D721Med (cell line): ENCODE measurements around the gene SERPINE2.
"Not testable (repeated sequence)": the region's sequence is repeated elsewhere in the genome, so short reads cannot be mapped to it uniquely, and the experiment has no call there.

Experiments
- DNase-seq: peaks from one replicate; pipeline ENCODE4 v3.0.0; 2011; ENCODE audit warnings: low spot score; ENCODE audit not compliant: insufficient read length
- FAIRE-seq: peaks from 2 replicates; lab custom pipeline; 2011; peaks lifted over from hg19 to GRCh38; lab: Jason Lieb, UNC
- TF ChIP-seq, protein P1 (sequence below): IDR thresholded peaks from 2 replicates; pipeline ENCODE4 v1.5.1; 2012; ENCODE audit warnings: mild to moderate bottlenecking, control low read depth; ENCODE audit not compliant: insufficient read depth; ENCODE audit errors: missing control alignments

SERPINE2 gene

DNA sequence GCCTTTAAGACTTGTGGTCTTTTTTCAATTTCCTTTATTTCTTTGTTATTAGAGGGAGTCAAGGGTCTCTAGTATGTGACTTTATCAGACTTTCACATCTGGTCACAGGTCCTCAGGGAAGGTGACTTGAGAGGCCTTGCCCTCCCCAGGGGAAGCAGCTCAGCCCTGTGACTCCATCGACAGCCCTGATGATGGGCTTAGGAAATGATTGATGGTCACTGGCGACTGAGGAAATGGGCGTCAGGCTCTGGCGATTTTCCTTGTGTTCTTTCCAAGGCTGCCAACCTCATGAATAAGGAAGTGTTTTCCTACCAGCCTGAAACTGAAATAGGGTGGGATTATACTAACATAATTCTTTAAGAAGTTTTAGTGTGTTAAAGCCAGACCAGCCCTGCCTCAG lies 21.1 kb downstream of the SERPINE2 start:
- TF ChIP-seq, protein P1, sequence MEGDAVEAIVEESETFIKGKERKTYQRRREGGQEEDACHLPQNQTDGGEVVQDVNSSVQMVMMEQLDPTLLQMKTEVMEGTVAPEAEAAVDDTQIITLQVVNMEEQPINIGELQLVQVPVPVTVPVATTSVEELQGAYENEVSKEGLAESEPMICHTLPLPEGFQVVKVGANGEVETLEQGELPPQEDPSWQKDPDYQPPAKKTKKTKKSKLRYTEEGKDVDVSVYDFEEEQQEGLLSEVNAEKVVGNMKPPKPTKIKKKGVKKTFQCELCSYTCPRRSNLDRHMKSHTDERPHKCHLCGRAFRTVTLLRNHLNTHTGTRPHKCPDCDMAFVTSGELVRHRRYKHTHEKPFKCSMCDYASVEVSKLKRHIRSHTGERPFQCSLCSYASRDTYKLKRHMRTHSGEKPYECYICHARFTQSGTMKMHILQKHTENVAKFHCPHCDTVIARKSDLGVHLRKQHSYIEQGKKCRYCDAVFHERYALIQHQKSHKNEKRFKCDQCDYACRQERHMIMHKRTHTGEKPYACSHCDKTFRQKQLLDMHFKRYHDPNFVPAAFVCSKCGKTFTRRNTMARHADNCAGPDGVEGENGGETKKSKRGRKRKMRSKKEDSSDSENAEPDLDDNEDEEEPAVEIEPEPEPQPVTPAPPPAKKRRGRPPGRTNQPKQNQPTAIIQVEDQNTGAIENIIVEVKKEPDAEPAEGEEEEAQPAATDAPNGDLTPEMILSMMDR = no peak
- no peak for DNase-seq
- FAIRE-seq = no peak

DNA sequence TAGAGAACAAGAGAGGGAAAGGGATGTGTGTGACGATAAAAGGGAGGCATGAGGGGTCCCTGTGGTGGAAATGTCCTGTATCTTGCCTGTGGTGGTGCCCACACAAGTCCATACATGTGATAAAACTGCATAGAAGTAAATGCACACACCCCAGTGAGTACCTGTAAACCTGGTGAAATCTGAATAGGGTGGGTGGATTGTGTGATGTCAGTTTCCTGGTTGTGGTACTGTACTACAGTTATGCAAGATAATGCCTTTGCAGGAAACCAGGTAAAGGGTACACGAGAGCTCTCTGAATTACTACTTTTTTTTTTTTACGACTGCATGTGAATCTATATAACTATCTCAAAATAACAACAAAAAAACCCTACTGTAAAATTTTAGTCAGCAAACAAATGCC lies 22.1 kb downstream of the SERPINE2 start:
- FAIRE-seq (no peak), DNase-seq (no peak)
- TF ChIP-seq, protein P1 = no peak

DNA sequence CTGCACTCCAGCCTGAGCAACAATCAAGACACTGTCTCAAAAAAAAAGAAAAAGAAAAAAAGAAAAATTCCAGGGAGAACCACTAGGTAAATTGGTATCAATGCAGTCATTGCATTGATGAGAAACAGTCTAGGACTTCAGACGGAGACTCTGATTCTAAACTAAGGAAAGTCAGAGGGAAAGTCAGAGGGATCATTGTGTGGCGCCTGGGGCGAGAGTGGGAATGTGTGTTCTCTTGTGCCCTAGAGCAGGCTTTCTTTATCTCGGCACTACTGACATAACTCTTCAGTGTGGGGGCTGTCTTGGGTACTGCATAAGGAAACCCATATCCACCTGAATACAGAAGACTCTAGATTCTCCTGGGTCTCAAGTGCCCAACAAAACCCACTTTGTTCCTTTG lies 24.8 kb downstream of the SERPINE2 start:
- TF ChIP-seq, protein P1 = no peak
- FAIRE-seq = no peak
- no peak for DNase-seq

DNA sequence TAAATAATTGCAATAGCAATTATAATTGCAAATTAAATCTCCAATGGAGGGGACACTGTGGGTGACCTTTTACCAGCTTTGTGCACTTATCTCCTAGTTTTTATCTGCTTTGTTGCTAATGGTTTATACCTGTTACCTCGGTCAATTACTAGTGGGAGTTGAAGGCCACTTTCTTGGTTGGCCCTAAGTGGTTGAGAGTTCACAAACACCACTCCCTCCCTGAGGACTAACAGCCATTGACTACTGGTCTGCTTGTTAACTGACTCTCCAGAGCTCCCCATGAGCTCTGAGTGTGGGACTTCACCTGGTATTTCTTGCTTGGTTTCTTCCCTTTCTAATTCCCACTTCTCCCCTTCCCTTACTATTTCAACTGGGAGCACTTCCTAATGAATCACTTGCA lies 27.2 kb downstream of the SERPINE2 start:
- TF ChIP-seq, protein P1 = no peak
- DNase-seq (no peak), FAIRE-seq (no peak)

DNA sequence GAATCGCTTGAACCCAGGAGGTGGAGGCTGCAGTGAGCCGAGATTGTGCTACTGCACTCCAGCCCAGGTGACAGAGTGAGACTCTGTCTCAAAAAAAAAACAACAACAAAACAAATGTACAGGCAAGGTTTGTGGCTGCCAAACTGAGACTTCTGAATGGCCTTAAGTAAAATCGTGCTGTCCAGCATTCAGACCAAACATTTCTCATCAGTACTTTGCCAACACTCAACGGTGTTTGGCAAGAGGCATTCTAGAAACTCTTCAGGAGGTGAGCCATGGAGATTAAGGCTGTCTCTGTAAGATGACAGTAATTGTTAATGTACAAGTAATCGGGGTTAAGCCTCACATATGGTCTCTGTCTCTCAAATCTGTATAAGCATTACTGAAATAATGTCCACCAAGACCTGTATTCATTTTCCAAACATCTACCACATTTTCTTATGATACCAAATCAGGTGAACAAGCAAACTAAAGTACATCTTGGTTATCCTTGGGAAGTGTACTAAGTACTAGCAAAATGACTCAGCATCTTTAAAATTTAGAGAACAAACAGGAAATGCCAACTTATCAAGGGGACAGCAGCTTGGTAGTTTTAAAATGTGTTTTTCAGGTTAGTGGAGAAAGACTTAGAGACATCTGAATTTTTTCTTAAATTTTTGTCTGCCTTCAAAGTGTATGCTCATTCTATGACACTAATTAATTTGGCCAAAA lies 29.3 kb downstream of the SERPINE2 start:
- TF ChIP-seq, protein P1 = no peak
- peak; percentile 86 for FAIRE-seq
- DNase-seq = no peak

DNA sequence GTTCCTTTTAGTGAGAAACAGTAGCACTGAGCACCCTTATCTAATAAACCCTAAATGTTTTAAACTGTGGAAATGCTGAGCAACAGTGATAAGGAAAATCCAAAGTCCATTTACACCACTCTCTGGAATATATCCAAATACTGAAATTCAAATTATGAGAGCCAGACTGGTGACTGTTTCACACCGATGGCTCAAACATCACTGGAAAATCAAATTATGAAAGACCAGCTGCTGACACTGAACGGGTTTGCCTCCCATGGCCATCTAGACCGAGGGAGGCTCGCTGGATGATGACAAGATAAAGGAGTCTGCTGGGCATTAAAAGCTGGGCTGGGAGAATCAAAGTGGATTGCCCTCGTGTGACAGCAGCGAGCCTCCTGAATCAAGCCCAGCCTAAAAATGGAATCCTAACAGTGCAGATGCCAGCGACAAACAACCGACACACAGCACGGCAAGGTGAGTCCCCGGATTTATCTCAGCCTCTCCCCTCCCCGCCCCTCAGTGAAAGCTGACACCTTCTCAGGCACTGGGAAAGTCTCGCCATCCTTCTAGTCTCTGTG lies 30.3 kb downstream of the SERPINE2 start:
- FAIRE-seq (no peak), DNase-seq (no peak)
- TF ChIP-seq, protein P1 = no peak

DNA sequence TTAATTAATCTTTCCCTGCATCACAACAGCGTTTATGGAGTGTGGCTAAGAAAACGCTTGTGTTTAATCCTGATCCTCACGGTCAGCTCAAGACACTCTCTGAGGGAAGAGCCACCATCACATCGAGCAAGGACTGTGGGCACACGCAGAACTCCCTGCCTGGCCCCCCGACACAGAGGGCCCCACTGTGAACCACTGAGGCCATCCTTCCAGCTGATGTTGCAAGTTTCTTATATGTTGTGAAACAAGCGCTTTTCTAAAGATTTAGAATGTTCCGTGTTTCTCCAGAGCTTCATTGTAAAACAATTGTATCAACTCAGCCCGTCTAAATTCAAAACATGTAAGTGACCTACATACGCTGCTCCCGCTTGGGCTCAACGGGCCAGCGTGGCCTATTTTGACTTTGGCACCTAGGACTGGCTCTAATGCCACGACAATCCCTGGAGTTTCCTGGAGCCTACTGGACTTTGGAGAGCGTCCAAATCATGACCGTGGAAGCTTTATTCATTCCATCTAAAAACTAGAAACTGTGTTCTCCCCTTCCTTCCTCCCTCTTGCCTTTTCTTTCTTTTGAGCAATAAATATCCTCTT lies 34.9 kb downstream of the SERPINE2 start:
- TF ChIP-seq, protein P1 = no peak
- no peak for DNase-seq
- FAIRE-seq = no peak

DNA sequence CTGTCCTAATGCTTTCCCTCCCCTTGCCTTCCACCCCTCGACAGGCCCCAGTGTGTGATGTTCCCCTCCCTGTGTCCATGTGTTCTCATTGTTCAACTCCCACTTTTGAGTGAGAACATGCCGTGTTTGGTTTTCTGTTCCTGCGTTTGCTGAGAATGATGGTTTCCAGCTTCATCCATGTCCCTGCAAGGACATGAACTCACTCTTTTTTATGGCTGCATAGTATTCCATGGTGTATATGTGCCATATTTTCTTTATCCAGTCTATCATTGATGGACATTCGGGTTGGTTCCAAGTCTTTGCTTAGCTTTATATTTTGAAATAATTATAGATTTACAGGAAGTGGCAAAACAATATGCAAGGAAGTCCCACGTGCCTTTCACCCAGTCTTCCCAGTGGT lies 38.4 kb downstream of the SERPINE2 start:
- DNase-seq = not testable (repeated sequence)

More for the DNA sequence above, 38.4 kb downstream of the SERPINE2 start:
- FAIRE-seq = not testable (repeated sequence)
